Thyroid gland (tissue), 4 donors: ENCODE results near the gene MED8.

Source experiments
- POLR2A ChIP-seq, 2 donors: fragments of 450-650 bp; IDR thresholded peaks; one replicate each; pipeline ENCODE4 v1.6.1; 2017; ENCODE audit warnings: antibody characterized with exemption in 2 of 2, mild to moderate bottlenecking in 2 of 2, moderate library complexity in 1 of 2
- TF ChIP-seq, protein P1 (sequence below), 6 experiments: fragments of 200-600 bp in 3 of 6; fragments of 450-650 bp in 3 of 6; sonication (generic) in 3 of 6; IDR thresholded peaks; one replicate each; pipeline ENCODE4 v1.5.1; 2016 to 2019; ENCODE audit warnings: antibody characterized with exemption in 6 of 6, mild to moderate bottlenecking in 2 of 6, inconsistent platforms in 1 of 6, moderate library complexity in 1 of 6

- TF ChIP-seq, protein P1, sequence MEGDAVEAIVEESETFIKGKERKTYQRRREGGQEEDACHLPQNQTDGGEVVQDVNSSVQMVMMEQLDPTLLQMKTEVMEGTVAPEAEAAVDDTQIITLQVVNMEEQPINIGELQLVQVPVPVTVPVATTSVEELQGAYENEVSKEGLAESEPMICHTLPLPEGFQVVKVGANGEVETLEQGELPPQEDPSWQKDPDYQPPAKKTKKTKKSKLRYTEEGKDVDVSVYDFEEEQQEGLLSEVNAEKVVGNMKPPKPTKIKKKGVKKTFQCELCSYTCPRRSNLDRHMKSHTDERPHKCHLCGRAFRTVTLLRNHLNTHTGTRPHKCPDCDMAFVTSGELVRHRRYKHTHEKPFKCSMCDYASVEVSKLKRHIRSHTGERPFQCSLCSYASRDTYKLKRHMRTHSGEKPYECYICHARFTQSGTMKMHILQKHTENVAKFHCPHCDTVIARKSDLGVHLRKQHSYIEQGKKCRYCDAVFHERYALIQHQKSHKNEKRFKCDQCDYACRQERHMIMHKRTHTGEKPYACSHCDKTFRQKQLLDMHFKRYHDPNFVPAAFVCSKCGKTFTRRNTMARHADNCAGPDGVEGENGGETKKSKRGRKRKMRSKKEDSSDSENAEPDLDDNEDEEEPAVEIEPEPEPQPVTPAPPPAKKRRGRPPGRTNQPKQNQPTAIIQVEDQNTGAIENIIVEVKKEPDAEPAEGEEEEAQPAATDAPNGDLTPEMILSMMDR (IDR thresholded peaks at IDR 0.05), result no peak
- TF ChIP-seq POLR2A (IDR thresholded peaks at IDR 0.05), result no peak
Observed at GRCh38 chr1:43436371-43436770, 46.8 kb upstream of the MED8 start.
